ENCODE results near the gene CLCN1.

Gene CLCN1

GRCh38 chr7:143395187-143396149, 79.6 kb downstream of the CLCN1 start:
- DNase-seq (ENCODE audit: low read depth in 1 of 2, low spot score in 1 of 2): no peak

- no peak for DNase-seq (ENCODE audit: low read depth in 1 of 2, low spot score in 1 of 2)
These were observed 80.3 kb downstream of the CLCN1 start for GRCh38 chr7:143396182-143396581.

GRCh38 chr7:143396625-143397556, 81.0 kb downstream of the CLCN1 start:
- no peak for DNase-seq (ENCODE audit: low read depth in 1 of 2, low spot score in 1 of 2)

GRCh38 chr7:143397710-143398530, 82.0 kb downstream of the CLCN1 start:
- no peak for DNase-seq (ENCODE audit: low read depth in 1 of 2, low spot score in 1 of 2)

- no peak for DNase-seq (ENCODE audit: low read depth in 1 of 2, low spot score in 1 of 2)
These were observed 82.7 kb downstream of the CLCN1 start for GRCh38 chr7:143398616-143399015.

GRCh38 chr7:143399151-143399550, 83.2 kb downstream of the CLCN1 start:
- DNase-seq (ENCODE audit: low read depth in 1 of 2, low spot score in 1 of 2): no peak

- no peak for DNase-seq (ENCODE audit: low read depth in 1 of 2, low spot score in 1 of 2)
These were observed 83.7 kb downstream of the CLCN1 start for GRCh38 chr7:143399642-143400041.

- DNase-seq (ENCODE audit: low read depth in 1 of 2, low spot score in 1 of 2): no peak
These were observed 85.4 kb downstream of the CLCN1 start for GRCh38 chr7:143401265-143401664.

Data from activated T-helper 1 cell treated with anti-CD3 and anti-CD28 coated beads, Interleukin-2, amount 50 U/mL, for 16 hours (primary cell).